Measurements from ENCODE around the gene SPINK2.

The SPINK2 gene

GRCh38 chr4:56821381-56822243 lies at the start of gene SPINK2:
Gene SPINK2 (minus strand): TSS chr4:56821701. CDS start chr4:56821662, 39 bp downstream.
- no peak for DNase-seq (ENCODE audit: low read depth)
- H3K4me3 ChIP-seq (ENCODE audit: low read length) = no peak within 1 kb of the TSS
- no peak for TF ChIP-seq CTCF (conservative IDR thresholded peaks at IDR 0.05; ENCODE audit: low read length)

GRCh38 chr4:56870946-56871345 lies 49.4 kb upstream of the SPINK2 start:
- H3K4me3 ChIP-seq (ENCODE audit: low read length) = no peak overlapping the region; the same call in 1 of the 2 replicates
- DNase-seq (ENCODE audit: low read depth) = peak; percentile 87
- no peak for TF ChIP-seq CTCF (conservative IDR thresholded peaks at IDR 0.05; ENCODE audit: low read length)

- no peak for DNase-seq (ENCODE audit: low read depth)
- no peak for TF ChIP-seq CTCF (conservative IDR thresholded peaks at IDR 0.05; ENCODE audit: low read length)
These were observed 42.1 kb upstream of the SPINK2 start for GRCh38 chr4:56863441-56864139.

GRCh38 chr4:56861360-56861759 lies 39.9 kb upstream of the SPINK2 start:
- no peak overlapping the region for H3K4me3 ChIP-seq (ENCODE audit: low read length)
- no peak for DNase-seq (ENCODE audit: low read depth)
- no peak for TF ChIP-seq CTCF (conservative IDR thresholded peaks at IDR 0.05; ENCODE audit: low read length)

More at GRCh38 chr4:56863441-56864139, 42.1 kb upstream of the SPINK2 start:
- no peak overlapping the region for H3K4me3 ChIP-seq (ENCODE audit: low read length)

GRCh38 chr4:56860781-56861180 lies 39.3 kb upstream of the SPINK2 start:
- no peak for TF ChIP-seq CTCF (conservative IDR thresholded peaks at IDR 0.05; ENCODE audit: low read length)

GRCh38 chr4:56859841-56860240 lies 38.3 kb upstream of the SPINK2 start:
- TF ChIP-seq CTCF (conservative IDR thresholded peaks at IDR 0.05; ENCODE audit: low read length) = no peak
- no peak overlapping the region for H3K4me3 ChIP-seq (ENCODE audit: low read length)
- DNase-seq (ENCODE audit: low read depth) = no peak

More at GRCh38 chr4:56860781-56861180, 39.3 kb upstream of the SPINK2 start:
- no peak for DNase-seq (ENCODE audit: low read depth)
- H3K4me3 ChIP-seq (ENCODE audit: low read length) = no peak overlapping the region

All from AG10803 (cell line).